Measurements from ENCODE around the gene MYH9.
"Not testable (repeated sequence)": the region's sequence is repeated elsewhere in the genome, so short reads cannot be mapped to it uniquely, and the experiment has no call there.

The MYH9 gene

GRCh38 chr22:36397131-36398093, 9.6 kb upstream of the MYH9 start:
- no peak overlapping the region for H3K27ac ChIP-seq
- TF ChIP-seq CTCF (conservative IDR thresholded peaks at IDR 0.05) (no peak), ZFX (IDR thresholded peaks at IDR 0.05) (no peak)

- TF ChIP-seq CTCF (conservative IDR thresholded peaks at IDR 0.05) = no peak
- no peak for TF ChIP-seq ZFX (IDR thresholded peaks at IDR 0.05)
- H3K27ac ChIP-seq = peak overlapping the region; percentile 81
Observed at GRCh38 chr22:36395915-36396314, 8.1 kb upstream of the MYH9 start.

GRCh38 chr22:36395055-36395849, 7.5 kb upstream of the MYH9 start:
- H3K27ac ChIP-seq = peak overlapping the region; percentile 81
- TF ChIP-seq CTCF (conservative IDR thresholded peaks at IDR 0.05) (no peak), ZFX (IDR thresholded peaks at IDR 0.05) (no peak)

GRCh38 chr22:36391638-36392037, 3.9 kb upstream of the MYH9 start:
- TF ChIP-seq CTCF (conservative IDR thresholded peaks at IDR 0.05) (no peak), ZFX (IDR thresholded peaks at IDR 0.05) (no peak)

GRCh38 chr22:36389122-36389521, 1.4 kb upstream of the MYH9 start:
- not testable (repeated sequence) for H3K27ac ChIP-seq

More at GRCh38 chr22:36391638-36392037, 3.9 kb upstream of the MYH9 start:
- H3K27ac ChIP-seq = no peak overlapping the region

GRCh38 chr22:36387709-36387958, 133 bp downstream of the MYH9 start:
- H3K27ac ChIP-seq = peak overlapping the region; percentile 93
- TF ChIP-seq CTCF (conservative IDR thresholded peaks at IDR 0.05) = no peak
- 0 out of 2 replicates have a peak, but pooled peaks have one; percentile 42 for TF ChIP-seq ZFX (IDR thresholded peaks at IDR 0.05)

- TF ChIP-seq CTCF (conservative IDR thresholded peaks at IDR 0.05) (no peak), ZFX (IDR thresholded peaks at IDR 0.05) (peak; percentile 69; the same call in 1 of the 2 replicates)
- peak overlapping the region; percentile 93 for H3K27ac ChIP-seq
Observed at GRCh38 chr22:36386900-36387708, 663 bp downstream of the MYH9 start.
